Subcutaneous abdominal adipose tissue (tissue), 5 donors: ENCODE results near the gene ATXN1.

Source experiments
- H3K27ac ChIP-seq: one replicate; pipeline ENCODE4 v1.7.0; 2013; ENCODE audit warnings: low read depth, mild to moderate bottlenecking, inconsistent platforms, low read length, moderate library complexity
- H3K27me3 ChIP-seq, 5 donors: one replicate each; pipeline ENCODE4 v1.7.0; 2013; ENCODE audit warnings: low read length in 5 of 5, inconsistent platforms in 1 of 5; ENCODE audit not compliant: control insufficient read depth in 5 of 5, insufficient read depth in 4 of 5
- H3K36me3 ChIP-seq, 5 donors: one replicate each; pipeline ENCODE4 v1.7.0; 2013; ENCODE audit warnings: low read length in 5 of 5; ENCODE audit not compliant: control insufficient read depth in 5 of 5, insufficient read depth in 5 of 5
- H3K4me1 ChIP-seq, 5 donors: one replicate each; pipeline ENCODE4 v1.7.0; 2013; ENCODE audit warnings: low read length in 5 of 5, mild to moderate bottlenecking in 3 of 5, moderate library complexity in 1 of 5; ENCODE audit not compliant: control insufficient read depth in 5 of 5, insufficient read depth in 5 of 5
- H3K4me3 ChIP-seq, 5 donors: one replicate each; pipeline ENCODE4 v1.7.0; 2013; ENCODE audit warnings: low read length in 5 of 5, low read depth in 1 of 5
- H3K9ac ChIP-seq, 5 donors: one replicate each; pipeline ENCODE4 v1.7.0; 2013; ENCODE audit warnings: low read length in 5 of 5, mild to moderate bottlenecking in 4 of 5, moderate library complexity in 3 of 5
- H3K9me3 ChIP-seq, 5 donors: one replicate each; pipeline ENCODE4 v1.7.0; 2013; ENCODE audit warnings: low read length in 5 of 5; ENCODE audit not compliant: control insufficient read depth in 5 of 5
- donor health status: healthy.
- donor health status: healthy.
- donor health status: healthy.
- donor health status: healthy.
- donor health status: healthy.

Gene ATXN1

DNA sequence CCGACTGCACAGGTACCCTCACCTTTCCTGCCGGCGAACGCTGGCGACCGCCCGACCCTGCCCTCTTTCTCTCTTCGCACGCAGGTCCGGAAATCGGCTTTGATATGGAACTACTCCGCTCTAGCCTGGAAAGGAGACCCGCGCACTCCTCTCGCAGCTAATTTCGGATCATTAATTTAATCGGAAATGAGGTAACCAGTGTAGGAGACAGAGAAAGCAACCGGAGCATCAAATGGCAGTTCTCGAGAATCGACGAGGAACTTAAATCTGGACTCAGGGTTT is 949 bp upstream of the ATXN1 start:
- Histone ChIP-seq H3K27me3 (no peaks in the 10 kb centered on the region), H3K9ac (peak overlapping the region; percentile 38 to 86 (median 80)), H3K27ac (peak overlapping the region; percentile 93), H3K4me3 (peak overlapping the region; percentile 58 to 90 (median 80)), H3K4me1 (peaks cover 3 to 39% (median 28%) of the 10 kb centered on the region in 5 donors), H3K9me3 (no peaks in the 10 kb centered on the region), H3K36me3 (no peaks in the 10 kb centered on the region)

DNA sequence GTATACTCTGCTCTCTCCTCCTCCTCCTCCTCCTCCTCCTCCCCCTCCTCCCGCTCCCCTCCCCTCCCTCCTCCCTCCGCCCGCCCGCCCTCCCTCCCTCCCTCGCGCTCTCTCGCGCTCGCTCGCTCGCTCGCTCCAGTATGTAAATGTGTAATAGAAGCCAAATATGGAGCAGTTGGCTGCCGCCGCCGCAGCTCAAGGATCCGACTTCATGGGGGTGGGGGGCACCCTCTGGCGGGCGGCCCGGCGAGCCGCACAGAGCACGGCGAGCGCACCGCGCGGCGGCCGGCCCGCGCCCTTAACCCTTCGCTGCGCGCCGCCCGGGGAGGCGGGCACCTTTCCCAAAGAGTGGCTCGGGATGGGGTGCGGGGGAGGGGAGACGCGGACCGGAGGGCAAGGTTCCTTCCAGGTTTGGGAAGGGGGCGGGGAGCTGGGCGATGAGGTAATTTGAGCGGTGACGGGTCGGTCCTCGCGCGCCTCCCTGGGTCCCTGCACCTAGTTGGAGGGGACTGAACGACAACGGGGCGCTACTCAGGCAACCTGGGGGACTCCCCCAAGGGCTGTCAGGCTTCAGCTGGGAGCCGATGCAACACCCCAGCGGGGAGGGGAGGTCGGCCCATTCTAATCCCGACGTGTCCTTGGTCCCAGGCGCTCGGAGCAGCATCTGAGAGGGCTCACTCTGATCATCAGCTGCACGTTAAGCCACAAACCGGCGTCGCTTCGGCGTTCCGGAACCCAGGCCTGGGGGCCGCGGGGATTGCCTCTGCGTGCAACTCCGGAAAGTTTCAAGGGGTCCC is 409 bp upstream of the ATXN1 start:
- peak overlapping the region; percentile 38 to 86 (median 80) for H3K9ac ChIP-seq
- H3K4me3 ChIP-seq, result peak overlapping the region; percentile 86 to 96 (median 90)

DNA sequence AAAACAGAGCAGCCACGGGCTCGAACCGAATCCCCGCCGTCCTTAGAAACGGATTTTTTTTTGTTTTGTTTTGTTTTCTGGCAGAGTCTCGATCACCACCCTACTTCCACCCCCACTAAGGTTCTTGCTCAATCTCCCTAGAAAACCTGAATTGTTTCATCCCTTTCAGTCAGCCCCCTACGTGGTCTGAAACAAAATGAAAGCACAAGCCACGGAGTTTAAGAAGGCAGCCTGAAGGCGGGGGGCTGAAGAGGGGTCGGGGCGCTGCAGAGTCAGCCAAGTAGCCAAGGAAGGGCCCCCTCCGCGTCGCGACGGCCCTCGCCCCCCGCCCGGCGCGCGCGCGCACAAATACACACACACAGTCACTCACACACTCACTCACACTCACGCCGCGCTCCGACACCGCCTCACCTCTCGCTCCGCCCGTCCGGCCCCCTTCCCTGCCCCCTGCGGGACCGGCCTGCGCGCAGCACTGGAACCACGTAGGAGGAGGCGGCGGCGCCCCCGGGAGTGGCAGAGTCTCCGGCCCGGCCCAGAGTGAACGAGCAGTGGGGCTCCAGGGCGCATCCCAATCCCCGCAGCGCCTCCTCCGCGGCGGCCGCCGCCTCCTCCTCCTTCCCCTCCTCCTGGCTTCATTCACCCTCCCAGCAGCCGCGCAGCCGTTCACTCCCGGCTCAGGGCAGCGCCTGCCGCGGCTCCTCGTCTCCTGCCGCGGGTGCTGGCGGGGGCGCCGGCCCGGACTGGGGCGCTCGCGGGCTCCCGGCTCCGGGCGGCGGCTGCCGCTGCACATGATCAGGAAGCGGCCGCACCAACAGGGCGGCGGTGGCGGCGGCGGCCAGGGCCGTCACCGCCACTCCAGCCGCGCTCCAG is 1.4 kb downstream of the ATXN1 start:
- Histone ChIP-seq H3K27me3 (no peaks in the 10 kb centered on the region), H3K4me3 (peak overlapping the region; percentile 86 to 93 (median 90)), H3K4me1 (peaks cover 3 to 40% (median 28%) of the 10 kb centered on the region in 5 donors), H3K9me3 (no peaks in the 10 kb centered on the region), H3K9ac (peak overlapping the region; percentile 52 to 89 (median 84)), H3K36me3 (no peaks in the 10 kb centered on the region), H3K27ac (peak overlapping the region; percentile 94)

More for the DNA sequence above, 409 bp upstream of the ATXN1 start:
- Histone ChIP-seq H3K27me3 (no peaks in the 10 kb centered on the region), H3K4me1 (peaks cover 3 to 44% (median 28%) of the 10 kb centered on the region in 5 donors), H3K9me3 (no peaks in the 10 kb centered on the region), H3K36me3 (no peaks in the 10 kb centered on the region), H3K27ac (peak overlapping the region; percentile 94)

DNA sequence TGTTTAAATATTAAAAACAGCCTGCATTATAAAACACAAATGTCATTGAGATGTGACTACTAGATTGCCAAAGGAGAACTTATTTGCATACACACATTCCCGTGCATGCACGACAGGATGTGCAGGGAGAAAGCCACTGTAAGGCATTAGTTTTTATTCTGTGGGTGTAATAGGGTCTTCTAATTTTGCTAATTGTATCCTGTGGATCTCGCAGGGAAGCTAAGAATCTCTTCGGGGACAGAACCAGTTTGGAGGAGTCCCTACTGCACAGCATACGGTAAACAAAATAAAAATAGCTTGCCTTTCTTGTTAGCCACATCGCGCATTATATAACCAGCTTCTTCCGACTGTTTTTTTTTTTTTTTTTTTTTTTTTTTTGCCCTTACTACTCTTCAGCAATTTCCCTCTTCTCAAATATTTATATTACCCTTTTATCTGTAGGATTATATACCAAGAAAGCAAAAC is 2.0 kb downstream of the ATXN1 start:
- Histone ChIP-seq H3K4me1 (peaks cover 3 to 40% (median 28%) of the 10 kb centered on the region in 5 donors), H3K9me3 (no peaks in the 10 kb centered on the region), H3K4me3 (peak overlapping the region; percentile 86 to 93 (median 90)), H3K27me3 (no peaks in the 10 kb centered on the region), H3K9ac (peak overlapping the region; percentile 77 to 89 (median 84)), H3K36me3 (no peaks in the 10 kb centered on the region), H3K27ac (peak overlapping the region; percentile 94)

DNA sequence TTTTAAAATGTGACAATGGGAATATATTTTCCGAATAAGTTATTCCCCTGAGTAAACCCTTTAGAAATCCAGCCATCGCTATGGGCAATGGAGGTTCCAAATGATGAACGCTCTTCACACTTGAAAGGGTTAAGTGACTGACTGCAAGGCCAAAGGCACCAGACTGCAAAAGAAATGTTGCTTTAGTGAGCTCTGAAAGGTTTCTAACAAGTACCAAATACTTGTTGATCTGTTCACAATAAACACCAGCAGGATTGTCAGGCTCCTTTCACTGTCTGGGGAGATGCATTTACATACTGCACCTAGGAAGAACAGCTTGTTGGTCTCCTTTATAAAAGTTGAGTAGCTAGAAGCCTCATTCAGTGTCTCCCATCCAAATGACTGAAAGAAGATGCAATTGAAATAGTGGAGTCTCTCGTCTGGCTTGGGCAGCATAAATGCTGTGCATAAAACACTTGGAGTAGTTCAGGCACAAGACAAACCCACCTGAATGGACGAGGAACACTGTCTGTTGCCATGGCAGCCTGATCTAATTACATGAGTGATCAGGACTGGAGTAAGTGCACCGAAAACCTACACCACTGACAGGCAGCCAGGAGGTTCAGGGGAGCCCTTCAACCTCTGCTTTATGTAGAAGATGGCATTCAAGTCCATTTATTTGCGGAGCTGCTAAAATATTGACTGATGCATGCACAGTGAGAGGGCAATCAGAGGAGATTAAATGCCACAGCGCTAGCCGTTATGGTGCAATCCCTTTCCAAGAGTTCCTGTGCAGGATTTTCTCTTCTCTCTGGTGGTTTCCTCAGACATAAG is 2.9 kb downstream of the ATXN1 start:
- Histone ChIP-seq H3K9me3 (no peaks in the 10 kb centered on the region), H3K4me1 (peaks cover 3 to 40% (median 28%) of the 10 kb centered on the region in 5 donors), H3K4me3 (peak overlapping the region; percentile 86 to 93 (median 90)), H3K9ac (peak overlapping the region in 2 of 5 donors; percentile 86 to 89), H3K27ac (peak overlapping the region; percentile 94), H3K27me3 (no peaks in the 10 kb centered on the region), H3K36me3 (no peaks in the 10 kb centered on the region)

DNA sequence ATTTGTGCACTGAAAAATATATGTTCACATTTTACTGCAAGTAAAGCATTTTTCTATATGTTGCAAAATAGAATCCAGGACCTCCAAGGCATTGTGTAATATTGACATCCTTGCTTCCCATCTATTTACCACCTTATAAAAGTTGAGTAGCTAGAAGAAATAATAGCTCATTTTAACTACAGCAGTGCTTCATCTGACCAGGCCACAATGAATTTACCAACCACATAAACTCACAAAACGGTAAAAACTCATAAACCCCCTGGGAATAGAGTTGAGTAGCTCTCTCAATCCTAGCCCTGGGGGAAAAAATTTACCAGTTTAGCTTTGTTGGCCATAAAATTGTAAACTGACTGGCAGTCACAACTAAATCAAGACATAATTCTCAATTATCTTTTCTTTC is 3.9 kb downstream of the ATXN1 start:
- H3K27ac ChIP-seq, result no peak overlapping the region
- peaks cover 4 to 36% (median 24%) of the 10 kb centered on the region in 5 donors for H3K4me1 ChIP-seq
- H3K36me3 ChIP-seq, result peaks cover 0 to 3% (median 0%) of the 10 kb centered on the region in 5 donors
- no peaks in the 10 kb centered on the region for H3K27me3 ChIP-seq
- no peak overlapping the region for H3K9ac ChIP-seq
- H3K4me3 ChIP-seq, result no peak overlapping the region
- H3K9me3 ChIP-seq, result no peaks in the 10 kb centered on the region

DNA sequence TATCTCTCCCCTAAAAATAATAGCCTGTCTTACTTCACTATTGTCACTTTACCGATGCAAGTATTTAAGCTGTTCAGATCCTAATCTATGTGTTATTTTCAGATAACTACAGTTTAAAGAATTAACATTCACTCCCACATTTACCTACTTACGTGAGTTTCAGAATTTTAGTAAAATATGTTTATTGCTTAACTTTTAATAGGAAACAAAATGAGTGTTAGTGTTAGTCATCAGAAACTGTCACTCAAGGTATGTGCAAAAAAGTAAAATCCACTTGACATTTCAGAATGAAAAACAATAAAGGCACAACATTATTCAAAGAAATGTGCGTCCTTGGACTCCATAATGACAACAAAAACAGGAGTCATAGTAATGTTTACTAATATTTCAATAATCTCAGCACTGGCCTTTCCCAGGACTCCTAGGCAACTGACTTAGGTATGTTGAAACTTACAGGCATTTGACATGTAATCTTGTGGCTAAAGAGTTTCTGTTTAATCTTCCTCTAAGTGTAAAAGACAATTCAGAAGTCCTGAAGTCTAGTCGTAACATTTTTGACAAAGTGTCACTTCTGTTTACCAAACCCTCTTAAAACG is 4.5 kb downstream of the ATXN1 start:
- Histone ChIP-seq H3K36me3 (peaks cover 0 to 3% (median 0%) of the 10 kb centered on the region in 5 donors), H3K4me1 (peaks cover 6 to 30% (median 18%) of the 10 kb centered on the region in 5 donors), H3K9me3 (no peaks in the 10 kb centered on the region), H3K27ac (no peak overlapping the region), H3K4me3 (no peak overlapping the region), H3K9ac (no peak overlapping the region), H3K27me3 (no peaks in the 10 kb centered on the region)

DNA sequence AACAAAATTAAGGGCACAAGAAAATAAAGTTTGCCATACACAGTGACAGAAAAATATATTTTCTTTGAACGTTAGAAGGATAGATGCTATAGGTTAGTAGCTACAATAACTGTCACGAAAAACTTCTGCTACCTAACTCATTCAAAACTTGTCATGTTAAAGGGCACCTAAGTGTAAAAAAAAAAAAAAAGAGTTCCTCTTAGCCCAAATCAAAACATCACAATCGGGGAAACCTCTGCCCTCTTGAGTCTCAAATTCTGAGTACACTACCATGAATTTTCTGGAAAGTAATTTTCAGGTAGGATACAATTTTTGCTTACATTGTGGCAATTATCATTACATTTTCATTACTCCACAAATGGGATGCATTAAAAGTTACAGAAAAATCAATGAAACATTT is 5.7 kb downstream of the ATXN1 start:
- Histone ChIP-seq H3K9me3 (no peaks in the 10 kb centered on the region), H3K4me1 (peaks cover 6 to 30% (median 18%) of the 10 kb centered on the region in 5 donors), H3K27me3 (no peaks in the 10 kb centered on the region), H3K9ac (no peak overlapping the region), H3K4me3 (no peak overlapping the region), H3K27ac (no peak overlapping the region), H3K36me3 (peaks cover 0 to 3% (median 0%) of the 10 kb centered on the region in 5 donors)

DNA sequence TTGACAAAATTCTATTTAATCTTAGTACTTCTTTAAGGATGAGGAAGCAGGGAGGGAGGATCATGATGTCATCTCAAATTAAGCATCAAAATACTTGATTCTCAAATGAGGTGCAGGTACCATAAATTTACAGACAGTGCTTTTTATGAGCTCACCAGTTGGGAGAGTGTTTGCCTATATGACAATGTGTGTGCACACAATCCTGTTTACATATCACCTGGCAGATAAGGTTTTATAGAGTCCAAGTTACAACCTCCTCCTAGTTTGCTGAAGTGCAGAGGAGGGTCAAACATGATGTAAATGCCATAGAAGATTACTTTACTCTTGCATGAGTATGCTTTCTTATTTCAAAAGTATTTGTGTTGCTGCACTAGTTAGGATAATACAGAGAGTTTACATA is 6.4 kb downstream of the ATXN1 start:
- no peak overlapping the region for H3K4me3 ChIP-seq
- H3K27me3 ChIP-seq, result no peaks in the 10 kb centered on the region
- no peak overlapping the region for H3K9ac ChIP-seq
- no peak overlapping the region for H3K27ac ChIP-seq
- H3K4me1 ChIP-seq, result peaks cover 6 to 30% (median 18%) of the 10 kb centered on the region in 5 donors
- H3K36me3 ChIP-seq, result peaks cover 0 to 3% (median under 1%) of the 10 kb centered on the region in 5 donors
- no peaks in the 10 kb centered on the region for H3K9me3 ChIP-seq
